GM23338 (cell line): ENCODE results near the gene CELF2. TPM values are rescaled to one million over a fixed set of nuclear protein-coding genes. Genes with fewer than 3 reads are reported as not detected.

ENCODE experiments used
- ATAC-seq: fragments of 200-7000 bp; cut with Tn5 transposase; 3 replicates; pipeline ENCODE4 v1.9.1; 2020
- DNase-seq: peaks from one replicate; pipeline ENCODE4 v3.0.0-alpha.2; 2015; ENCODE audit warnings: low spot score
- H2AFZ ChIP-seq: fragments of 200-600 bp; sonication (generic); 2 replicates; pipeline ENCODE4 v1.8.0; 2016; ENCODE audit warnings: antibody characterized with exemption, mild to moderate bottlenecking, moderate library complexity
- H3F3A ChIP-seq: fragments of 200-600 bp; sonication (generic); replicated peaks from 2 replicates; pipeline ENCODE4 v1.8.0; 2017; ENCODE audit warnings: antibody characterized with exemption, mixed run types, low read depth
- H3K27ac ChIP-seq: fragments of 200-600 bp; sonication (generic); 2 replicates; pipeline ENCODE4 v1.6.1; 2016; ENCODE audit warnings: low read depth
- H3K27me3 ChIP-seq: fragments of 200-600 bp; sonication (generic); 2 replicates; pipeline ENCODE4 v1.8.0; 2016; ENCODE audit warnings: mild to moderate bottlenecking, mixed run types, moderate library complexity; ENCODE audit not compliant: insufficient read depth
- H3K36me3 ChIP-seq: fragments of 200-600 bp; sonication (generic); 2 replicates; pipeline ENCODE4 v1.8.0; 2016; ENCODE audit warnings: mild to moderate bottlenecking; ENCODE audit not compliant: insufficient read depth
- H3K4me1 ChIP-seq: fragments of 200-600 bp; sonication (generic); 2 replicates; pipeline ENCODE4 v1.8.0; 2016; ENCODE audit warnings: mild to moderate bottlenecking, moderate library complexity; ENCODE audit not compliant: insufficient read depth
- H3K4me2 ChIP-seq: fragments of 200-600 bp; sonication (generic); 2 replicates; pipeline ENCODE4 v1.7.1; 2017; ENCODE audit warnings: mixed run types
- H3K4me3 ChIP-seq: fragments of 200-600 bp; sonication (generic); 2 replicates; pipeline ENCODE4 v1.6.1; 2016; ENCODE audit warnings: mixed run types
- H3K79me2 ChIP-seq: fragments of 200-600 bp; sonication (generic); replicated peaks from 2 replicates; pipeline ENCODE4 v1.8.0; 2017; ENCODE audit warnings: mild to moderate bottlenecking; ENCODE audit not compliant: insufficient read depth
- H3K9me2 ChIP-seq: fragments of 200-600 bp; sonication (generic); 2 replicates; pipeline ENCODE4 v1.8.0; 2017; ENCODE audit not compliant: insufficient read depth
- H4K20me1 ChIP-seq: fragments of 200-600 bp; sonication (generic); replicated peaks from 2 replicates; pipeline ENCODE4 v1.8.0; 2017; ENCODE audit warnings: mild to moderate bottlenecking; ENCODE audit not compliant: insufficient read depth
- H3K27ac Mint-ChIP-seq: 2 replicates; pipeline ENCODE4 v1.8.0; 2020; ENCODE audit warnings: inconsistent platforms, mild to moderate bottlenecking, moderate library complexity, mixed read lengths
- H3K27me3 Mint-ChIP-seq: 3 replicates; pipeline ENCODE4 v1.8.0; 2022; ENCODE audit warnings: low read depth, mild to moderate bottlenecking, moderate library complexity, mixed read lengths, inconsistent platforms; ENCODE audit not compliant: insufficient read depth, poor library complexity
- H3K36me3 Mint-ChIP-seq: 3 replicates; pipeline ENCODE4 v1.8.0; 2021; ENCODE audit warnings: low read depth, mild to moderate bottlenecking, inconsistent platforms, moderate library complexity, mixed read lengths
- H3K4me1 Mint-ChIP-seq: 3 replicates; pipeline ENCODE4 v1.8.0; 2020; ENCODE audit warnings: mild to moderate bottlenecking, inconsistent platforms, mixed read lengths
- H3K4me3 Mint-ChIP-seq: 3 replicates; pipeline ENCODE4 v1.8.0; 2021; ENCODE audit warnings: moderate library complexity, mild to moderate bottlenecking, inconsistent platforms, mixed read lengths
- H3K9me3 Mint-ChIP-seq: 3 replicates; pipeline ENCODE4 v1.8.0; 2020; ENCODE audit warnings: moderate library complexity, mild to moderate bottlenecking, inconsistent platforms, mixed read lengths
- CTCF ChIP-seq, 2 experiments: fragments of 200-600 bp in 1 of 2; sonication (generic) in 1 of 2; conservative IDR thresholded peaks; 2 replicates each; pipeline versions ENCODE4 v1.5.1 to v1.6.1; 2016 to 2017; ENCODE audit warnings: antibody characterized with exemption in 2 of 2, low read depth in 2 of 2, mild to moderate bottlenecking in 2 of 2, moderate library complexity in 1 of 2
- EZH2phosphoT487 ChIP-seq: fragments of 200-600 bp; sonication (generic); IDR thresholded peaks from one replicate; pipeline ENCODE4 v1.8.1; 2018; ENCODE audit warnings: antibody characterized with exemption; ENCODE audit not compliant: unreplicated experiment
- JUNB ChIP-seq: IDR thresholded peaks from one replicate; pipeline ENCODE4 v1.6.1; 2016; ENCODE audit warnings: antibody characterized with exemption; ENCODE audit not compliant: unreplicated experiment
- NANOG ChIP-seq: IDR thresholded peaks from 2 replicates; pipeline ENCODE4 v1.6.1; 2016; ENCODE audit warnings: antibody characterized with exemption, borderline replicate concordance
- STAT1 ChIP-seq: IDR thresholded peaks from one replicate; pipeline ENCODE4 v1.6.1; 2016; ENCODE audit warnings: antibody characterized with exemption; ENCODE audit not compliant: unreplicated experiment
- ZNF114 ChIP-seq: fragments of 250-450 bp; sonication (Bioruptor Pico); IDR thresholded peaks from 2 replicates; pipeline ENCODE4 v1.5.0; 2020; ENCODE audit warnings: mild to moderate bottlenecking, moderate library complexity
- ZNF331 ChIP-seq: fragments of 250-450 bp; sonication (Bioruptor Pico); IDR thresholded peaks from 2 replicates; pipeline ENCODE4 v1.5.0; 2020; ENCODE audit warnings: low read depth, mild to moderate bottlenecking, moderate library complexity
- ZNF462 ChIP-seq: fragments of 250-450 bp; sonication (Bioruptor Pico); IDR thresholded peaks from 2 replicates; pipeline ENCODE4 v1.5.0; 2020; ENCODE audit warnings: mild to moderate bottlenecking, moderate library complexity
- polyA plus RNA-seq: library from polyadenylated mRNA; unstranded; fragments of >200 nt; fragmentation: Nextera tagmentation; extraction: Ambion mirVana; gene quantifications from 2 replicates; pipeline ENCODE4 v1.2.1, GENCODE V29; 2016
- total RNA-seq: library from RNA; depleted of rRNA; stranded (reverse); fragments of >200 nt; shearing (Covaris generic); gene quantifications from 2 replicates; pipeline ENCODE4 v1.2.3, GENCODE V29; 2014
- TF ChIP-seq, protein P1 (sequence below): IDR thresholded peaks from 2 replicates; pipeline ENCODE4 v1.6.1; 2016; ENCODE audit warnings: antibody characterized with exemption

The CELF2 gene
- total and polyA plus RNA-seq, 2 experiments from 2014 or later, result 18.1 to 22.5 TPM

DNA sequence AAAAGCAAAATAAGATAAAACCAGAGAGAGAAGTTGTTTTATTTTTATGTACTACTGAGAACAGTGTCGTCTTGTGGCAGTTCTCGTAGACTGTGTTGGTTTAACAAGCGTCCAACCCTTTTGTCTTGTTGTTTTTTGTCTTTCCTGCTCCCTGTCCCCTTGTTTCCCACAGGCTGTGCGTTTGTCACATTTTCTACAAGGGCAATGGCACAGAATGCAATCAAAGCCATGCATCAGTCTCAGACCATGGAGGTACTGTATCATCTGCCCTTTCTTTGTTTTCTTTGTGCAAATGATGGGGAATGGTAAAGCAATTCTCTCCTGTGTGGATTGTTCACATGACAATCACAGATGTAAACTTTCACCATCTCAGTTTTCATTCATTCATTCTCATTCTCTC is 248.8 kb downstream of the CELF2 start:
- peaks cover 32% of the 10 kb centered on the region for H3K4me1 Mint-ChIP-seq
- Histone ChIP-seq H3K27ac (0 out of 2 replicates have a peak overlapping the region, but pooled peaks have one; percentile 20), H3K36me3 (no peaks in the 10 kb centered on the region), H3F3A (no peaks in the 10 kb centered on the region), H3K4me1 (peaks cover 22% of the 10 kb centered on the region), H2AFZ (no peak overlapping the region), H3K4me2 (no peak overlapping the region), H4K20me1 (no peaks in the 10 kb centered on the region; the same call in 1 of the 2 replicates), H3K4me3 (no peak overlapping the region), H3K79me2 (no peaks in the 10 kb centered on the region), H3K9me2 (no peaks in the 10 kb centered on the region), H3K27me3 (no peaks in the 10 kb centered on the region)
- no peak for DNase-seq
- TF ChIP-seq, protein P1, sequence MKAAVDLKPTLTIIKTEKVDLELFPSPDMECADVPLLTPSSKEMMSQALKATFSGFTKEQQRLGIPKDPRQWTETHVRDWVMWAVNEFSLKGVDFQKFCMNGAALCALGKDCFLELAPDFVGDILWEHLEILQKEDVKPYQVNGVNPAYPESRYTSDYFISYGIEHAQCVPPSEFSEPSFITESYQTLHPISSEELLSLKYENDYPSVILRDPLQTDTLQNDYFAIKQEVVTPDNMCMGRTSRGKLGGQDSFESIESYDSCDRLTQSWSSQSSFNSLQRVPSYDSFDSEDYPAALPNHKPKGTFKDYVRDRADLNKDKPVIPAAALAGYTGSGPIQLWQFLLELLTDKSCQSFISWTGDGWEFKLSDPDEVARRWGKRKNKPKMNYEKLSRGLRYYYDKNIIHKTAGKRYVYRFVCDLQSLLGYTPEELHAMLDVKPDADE, result no peak
- H3K36me3 Mint-ChIP-seq, result no peaks in the 10 kb centered on the region
- H3K9me3 Mint-ChIP-seq, result no peaks in the 10 kb centered on the region
- peaks cover 3% of the 10 kb centered on the region for H3K27me3 Mint-ChIP-seq
- no peak for ATAC-seq
- no peak overlapping the region for H3K4me3 Mint-ChIP-seq
- H3K27ac Mint-ChIP-seq, result no peak overlapping the region

- peak; percentile 99 for ATAC-seq
- DNase-seq, result peak; percentile 97
- Histone ChIP-seq H3K27ac (peak overlapping the region; percentile 18), H3K4me1 (peaks cover 22% of the 10 kb centered on the region), H3K4me3 (no peak overlapping the region), H2AFZ (peak overlapping the region; percentile 74; the same call in 1 of the 2 replicates), H3K27me3 (no peaks in the 10 kb centered on the region), H3K4me2 (no peak overlapping the region; the same call in 1 of the 2 replicates), H3K79me2 (no peaks in the 10 kb centered on the region), H3K9me2 (no peaks in the 10 kb centered on the region), H4K20me1 (no peaks in the 10 kb centered on the region), H3F3A (no peaks in the 10 kb centered on the region), H3K36me3 (no peaks in the 10 kb centered on the region)
- Mint-ChIP-seq H3K27me3 (peaks cover 3% of the 10 kb centered on the region), H3K36me3 (no peaks in the 10 kb centered on the region), H3K4me3 (peak overlapping the region; percentile 20; the same call in 2 of the 3 replicates), H3K27ac (no peak overlapping the region), H3K4me1 (peaks cover 32% of the 10 kb centered on the region), H3K9me3 (no peaks in the 10 kb centered on the region)
- TF ChIP-seq NANOG (no peak), ZNF331 (CRISPR knock-in tag) (no peak), ZNF114 (CRISPR knock-in tag) (no peak), JUNB (no peak), ZNF462 (CRISPR knock-in tag) (peak; percentile 81), CTCF (conservative IDR thresholded peaks at IDR 0.05; ENCODE audit: low read depth in 2 of 2) (peak; percentile 88 to 99), STAT1 (no peak), EZH2phosphoT487 (no peak)
- TF ChIP-seq, protein P1, result no peak
Measured at GRCh38 chr10:11270135-11270857, 252.6 kb downstream of the CELF2 start.
